ENCODE data around the gene BMPR1A. TPM values are rescaled to one million over a fixed set of nuclear protein-coding genes. Genes with fewer than 3 reads are reported as not detected.
"Not testable (repeated sequence)": the region's sequence is repeated elsewhere in the genome, so short reads cannot be mapped to it uniquely, and the experiment has no call there.

Gene BMPR1A
- total RNA-seq, 3 donors from 2014 or later, result 49.8 to 87.2 (median 57.4) TPM

DNA sequence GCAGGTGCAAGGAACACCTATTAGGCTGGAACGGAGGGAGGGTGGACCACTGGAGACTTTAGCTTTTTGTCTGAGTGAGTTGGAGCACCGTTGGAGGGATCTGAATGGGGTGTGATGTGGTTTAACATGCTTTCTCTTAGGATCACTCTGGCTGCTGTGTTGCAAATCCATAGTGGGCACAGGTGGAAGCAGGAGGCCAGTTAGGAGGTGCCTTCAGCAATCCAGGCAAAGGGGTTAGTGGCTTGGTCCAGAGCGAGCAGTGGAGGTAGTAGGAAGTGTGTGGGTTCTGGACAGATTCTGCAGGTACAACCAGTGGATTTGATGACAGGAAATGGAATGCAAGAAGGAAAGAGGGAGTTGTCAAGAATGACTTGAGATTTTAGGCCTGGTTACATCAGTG, 106.0 kb downstream of the BMPR1A start:
- Histone ChIP-seq H3K27me3 (no peaks in the 10 kb centered on the region), H3K4me1 (no peaks in the 10 kb centered on the region), H3K27ac (no peak overlapping the region), H3K4me3 (no peak overlapping the region), H3K36me3 (no peaks in the 10 kb centered on the region), H3K9me3 (no peaks in the 10 kb centered on the region)
- intact Hi-C loops (cut with DNase I; ENCODE audit: low total_unique reads), result no loop called here
- no peak for DNase-seq (ENCODE audit: low spot score in 2 of 2)
- TF ChIP-seq, protein P1, sequence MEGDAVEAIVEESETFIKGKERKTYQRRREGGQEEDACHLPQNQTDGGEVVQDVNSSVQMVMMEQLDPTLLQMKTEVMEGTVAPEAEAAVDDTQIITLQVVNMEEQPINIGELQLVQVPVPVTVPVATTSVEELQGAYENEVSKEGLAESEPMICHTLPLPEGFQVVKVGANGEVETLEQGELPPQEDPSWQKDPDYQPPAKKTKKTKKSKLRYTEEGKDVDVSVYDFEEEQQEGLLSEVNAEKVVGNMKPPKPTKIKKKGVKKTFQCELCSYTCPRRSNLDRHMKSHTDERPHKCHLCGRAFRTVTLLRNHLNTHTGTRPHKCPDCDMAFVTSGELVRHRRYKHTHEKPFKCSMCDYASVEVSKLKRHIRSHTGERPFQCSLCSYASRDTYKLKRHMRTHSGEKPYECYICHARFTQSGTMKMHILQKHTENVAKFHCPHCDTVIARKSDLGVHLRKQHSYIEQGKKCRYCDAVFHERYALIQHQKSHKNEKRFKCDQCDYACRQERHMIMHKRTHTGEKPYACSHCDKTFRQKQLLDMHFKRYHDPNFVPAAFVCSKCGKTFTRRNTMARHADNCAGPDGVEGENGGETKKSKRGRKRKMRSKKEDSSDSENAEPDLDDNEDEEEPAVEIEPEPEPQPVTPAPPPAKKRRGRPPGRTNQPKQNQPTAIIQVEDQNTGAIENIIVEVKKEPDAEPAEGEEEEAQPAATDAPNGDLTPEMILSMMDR (IDR thresholded peaks at IDR 0.05), result no peak
- no peak for TF ChIP-seq POLR2AphosphoS5 (IDR thresholded peaks at IDR 0.05)
- TF ChIP-seq POLR2A (IDR thresholded peaks at IDR 0.05), result no peak

DNA sequence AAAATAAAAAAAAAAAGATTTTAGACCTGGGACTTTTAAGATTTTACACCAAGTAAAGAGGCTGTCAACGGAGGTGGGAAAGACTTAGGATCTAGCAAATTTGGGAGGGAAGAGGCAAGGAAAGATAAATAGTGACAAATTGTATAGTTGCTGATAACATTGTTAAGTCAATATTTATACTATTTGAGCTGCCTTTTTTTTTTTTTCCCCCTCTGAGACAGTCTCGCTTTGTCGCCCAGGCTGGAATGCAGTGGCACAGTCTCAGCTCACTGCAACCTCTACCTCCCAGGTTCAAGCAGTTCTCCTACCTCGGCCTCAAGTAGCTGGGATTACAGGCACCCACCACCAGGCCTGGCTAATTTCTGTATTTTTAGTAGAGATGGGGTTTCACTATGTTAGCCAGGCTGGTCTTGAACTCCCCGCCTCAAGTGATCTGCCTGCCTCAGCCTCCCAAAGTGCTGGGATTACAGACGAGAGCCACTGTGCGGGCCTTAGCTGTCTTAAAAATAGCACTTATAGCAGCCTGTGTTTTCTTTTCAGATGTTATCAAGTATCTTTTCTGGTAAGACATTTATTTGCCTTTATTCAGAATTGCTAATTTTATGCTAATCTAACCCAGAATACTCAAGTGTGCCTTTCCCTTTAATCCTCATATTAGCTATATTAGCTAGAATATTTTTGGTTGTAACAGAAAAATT, 106.5 kb downstream of the BMPR1A start:
- DNase-seq (ENCODE audit: low spot score in 2 of 2), result no peak
- TF ChIP-seq, protein P1 (IDR thresholded peaks at IDR 0.05), result no peak
- TF ChIP-seq POLR2A (IDR thresholded peaks at IDR 0.05) (no peak), POLR2AphosphoS5 (IDR thresholded peaks at IDR 0.05) (no peak)
- Histone ChIP-seq H3K9me3 (no peaks in the 10 kb centered on the region), H3K4me1 (no peaks in the 10 kb centered on the region), H3K27me3 (no peaks in the 10 kb centered on the region), H3K27ac (no peak overlapping the region), H3K36me3 (no peaks in the 10 kb centered on the region), H3K4me3 (no peak overlapping the region)
- intact Hi-C loops (cut with DNase I; ENCODE audit: low total_unique reads), result no loop called here

DNA sequence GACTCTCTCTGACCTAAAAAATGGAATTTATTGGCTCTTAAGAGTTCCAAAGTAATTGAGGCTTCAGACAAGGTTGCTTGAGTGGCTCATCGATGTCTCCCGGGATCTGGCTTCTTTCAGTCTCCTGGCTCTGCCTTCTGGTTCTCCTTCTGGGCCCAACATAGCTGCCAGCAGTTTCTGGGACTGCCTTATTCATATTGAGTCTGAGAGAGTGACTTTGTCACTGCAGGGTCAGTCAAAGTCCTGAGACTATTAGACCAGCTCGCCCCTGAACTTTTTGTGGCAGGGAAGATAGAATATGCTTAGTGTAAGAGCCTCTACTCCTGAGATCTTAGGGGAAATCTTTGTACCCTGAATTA, 107.0 kb downstream of the BMPR1A start:
- intact Hi-C loops (cut with DNase I; ENCODE audit: low total_unique reads), result no loop called here
- no peak for DNase-seq (ENCODE audit: low spot score in 2 of 2)
- Histone ChIP-seq H3K9me3 (no peaks in the 10 kb centered on the region), H3K4me3 (no peak overlapping the region), H3K4me1 (no peaks in the 10 kb centered on the region), H3K27me3 (no peaks in the 10 kb centered on the region), H3K36me3 (no peaks in the 10 kb centered on the region), H3K27ac (no peak overlapping the region)
- TF ChIP-seq, protein P1 (IDR thresholded peaks at IDR 0.05), result no peak
- no peak for TF ChIP-seq POLR2AphosphoS5 (IDR thresholded peaks at IDR 0.05)
- no peak for TF ChIP-seq POLR2A (IDR thresholded peaks at IDR 0.05)

- intact Hi-C loops (cut with DNase I; ENCODE audit: low total_unique reads); DNase-seq (ENCODE audit: low spot score in 2 of 2); H3K4me1 ChIP-seq; H3K4me3 ChIP-seq; H3K36me3 ChIP-seq; H3K9me3 ChIP-seq; H3K27me3 ChIP-seq: not testable (repeated sequence)
- H3K27ac ChIP-seq, result peak overlapping the region; percentile 33 to 40
These were observed 108.8 kb downstream of the BMPR1A start for GRCh38 chr10:86865011-86865811.

GRCh38 chr10:86867149-86867548, 110.7 kb downstream of the BMPR1A start:
- H3K27me3 ChIP-seq, result no peaks in the 10 kb centered on the region
- intact Hi-C loops (cut with DNase I; ENCODE audit: low total_unique reads), result no loop called here
- no peak overlapping the region for H3K27ac ChIP-seq
- H3K4me1 ChIP-seq, result no peaks in the 10 kb centered on the region
- H3K9me3 ChIP-seq, result no peaks in the 10 kb centered on the region
- no peaks in the 10 kb centered on the region for H3K36me3 ChIP-seq
- DNase-seq (ENCODE audit: low spot score in 2 of 2), result no peak
- TF ChIP-seq, protein P1 (IDR thresholded peaks at IDR 0.05), result no peak
- TF ChIP-seq POLR2A (IDR thresholded peaks at IDR 0.05), result no peak
- no peak for TF ChIP-seq POLR2AphosphoS5 (IDR thresholded peaks at IDR 0.05)
- no peak overlapping the region for H3K4me3 ChIP-seq
